Keratinocyte (primary cell): ENCODE results near the gene RHOF. TPM values are rescaled to one million over a fixed set of nuclear protein-coding genes. Genes with fewer than 3 reads are reported as not detected.

Source experiments
- DNase-seq: peaks from one replicate; pipeline ENCODE4 v3.0.0-alpha.2; 2011; ENCODE audit warnings: low read depth, missing footprints, low spot score
- FAIRE-seq: peaks from 2 replicates; lab custom pipeline; 2011; peaks lifted over from hg19 to GRCh38; lab: Jason Lieb, UNC
- H2AFZ ChIP-seq: 2 replicates; pipeline ENCODE4 v1.6.0; 2012; ENCODE audit warnings: low read length, control low read depth, inconsistent platforms; ENCODE audit not compliant: control insufficient read depth
- H3K27ac ChIP-seq: 2 replicates; pipeline ENCODE4 v1.5.1; 2011; ENCODE audit warnings: low read length; ENCODE audit not compliant: control insufficient read depth, insufficient read depth
- H3K27me3 ChIP-seq: 3 replicates; pipeline ENCODE4 v1.6.0; 2011; ENCODE audit warnings: low read length; ENCODE audit not compliant: control insufficient read depth, insufficient read depth; ENCODE audit errors: extremely low read depth
- H3K36me3 ChIP-seq, 2 experiments: 2 replicates in 1 of 2; 3 replicates in 1 of 2; pipeline ENCODE4 v1.5.1; 2011; ENCODE audit warnings: low read length in 2 of 2, mild to moderate bottlenecking in 1 of 2; ENCODE audit not compliant: control insufficient read depth in 2 of 2, insufficient read depth in 2 of 2; ENCODE audit errors: extremely low read depth in 1 of 2
- H3K4me1 ChIP-seq: 3 replicates; pipeline ENCODE4 v1.5.1; 2011; ENCODE audit warnings: low read length; ENCODE audit not compliant: control insufficient read depth, insufficient read depth; ENCODE audit errors: extremely low read depth
- H3K4me2 ChIP-seq: 3 replicates; pipeline ENCODE4 v1.6.0; 2011; ENCODE audit warnings: low read depth, low read length; ENCODE audit not compliant: control insufficient read depth, insufficient read depth; ENCODE audit errors: extremely low read depth
- H3K4me3 ChIP-seq, 3 experiments: fragments of 200-600 bp in 1 of 3; sonication (generic) in 1 of 3; 2 replicates in 2 of 3; 3 replicates in 1 of 3; pipeline ENCODE4 v1.5.1; 2011 to 2016; ENCODE audit warnings: low read length in 3 of 3, mild to moderate bottlenecking in 3 of 3, control low read depth in 2 of 3, inconsistent platforms in 1 of 3, low read depth in 1 of 3, mixed read lengths in 1 of 3, mixed run types in 1 of 3, moderate library complexity in 1 of 3; ENCODE audit not compliant: control insufficient read depth in 2 of 3, insufficient read depth in 2 of 3; ENCODE audit errors: extremely low read depth in 1 of 3
- H3K79me2 ChIP-seq: 2 replicates; pipeline ENCODE4 v1.6.0; 2012; ENCODE audit warnings: low read length; ENCODE audit not compliant: control insufficient read depth, insufficient read depth
- H3K9ac ChIP-seq: 3 replicates; pipeline ENCODE4 v1.6.0; 2011; ENCODE audit warnings: low read length; ENCODE audit not compliant: control insufficient read depth, insufficient read depth; ENCODE audit errors: extremely low read depth
- H3K9me1 ChIP-seq: 3 replicates; pipeline ENCODE4 v1.6.0; 2011; ENCODE audit warnings: low read length; ENCODE audit not compliant: control insufficient read depth, insufficient read depth; ENCODE audit errors: extremely low read depth
- H3K9me3 ChIP-seq: 2 replicates; pipeline ENCODE4 v1.5.1; 2012; ENCODE audit warnings: low read depth, low read length; ENCODE audit not compliant: control insufficient read depth
- H4K20me1 ChIP-seq: 3 replicates; pipeline ENCODE4 v1.6.0; 2011; ENCODE audit warnings: low read length; ENCODE audit not compliant: control insufficient read depth, insufficient read depth; ENCODE audit errors: extremely low read depth
- CTCF ChIP-seq, 3 experiments: IDR thresholded peaks in 1 of 3; conservative IDR thresholded peaks in 1 of 3; optimal IDR thresholded peaks in 1 of 3; 2 replicates in 2 of 3; 3 replicates in 1 of 3; pipeline versions ENCODE3 to v1.5.1; 2011; ENCODE audit warnings: low read length in 3 of 3, mild to moderate bottlenecking in 3 of 3, moderate library complexity in 2 of 3, control low read depth in 1 of 3, inconsistent platforms in 1 of 3; ENCODE audit not compliant: insufficient read depth in 2 of 3; ENCODE audit errors: extremely low read depth in 1 of 3
- EZH2 ChIP-seq: IDR thresholded peaks from one replicate; pipeline ENCODE4 v1.6.1; 2012; ENCODE audit warnings: inconsistent platforms, mild to moderate bottlenecking, low read length, moderate library complexity
- dilution Hi-C: fragments of 300-500 bp; cut with MboI; formaldehyde crosslinking; loops from one replicate; pipeline ENCODE4 v1.7.0; 2020; ENCODE audit warnings: low sequenced_read_pairs; ENCODE audit not compliant: extremely low pct_ligation_motif_present
- polyA plus RNA-seq, 5 experiments: library from polyadenylated mRNA; depleted of rRNA in 3 of 5; stranded (reverse) in 3 of 5; stranded (forward) in 1 of 5; unstranded in 1 of 5; fragments of >200 nt; gene quantifications; 1 replicate in 1 of 5; 2 replicates in 3 of 5; 3 replicates in 1 of 5; pipeline versions ENCODE4 v1.2.1 to v1.2.3, GENCODE V29; 2011 to 2012; ENCODE audit warnings: missing spikeins in 2 of 5, low read depth in 1 of 5, low replicate concordance in 1 of 5

The RHOF gene
- polyA plus RNA-seq, 1 donor (not counting 4 experiments of a cell fraction or from before 2014, with no cell fraction given): 2.8 TPM

- H3K79me2 ChIP-seq: no peaks in the 10 kb centered on the region
These were observed 44.2 kb upstream of the RHOF start for GRCh38 chr12:121837680-121838079.

GRCh38 chr12:121831571-121832245, 38.2 kb upstream of the RHOF start:
- Histone ChIP-seq H3K27ac (no peak overlapping the region), H3K9me1 (no peaks in the 10 kb centered on the region), H3K4me1 (no peaks in the 10 kb centered on the region), H3K4me2 (no peak overlapping the region), H3K79me2 (no peaks in the 10 kb centered on the region), H3K36me3 (peaks cover 19 to 28% of the 10 kb centered on the region in 2 experiments), H3K4me3 (no peak overlapping the region), H3K9me3 (no peaks in the 10 kb centered on the region), H2AFZ (no peak overlapping the region), H3K9ac (no peak overlapping the region), H4K20me1 (peaks cover 3% of the 10 kb centered on the region), H3K27me3 (no peaks in the 10 kb centered on the region)
- no peak for TF ChIP-seq EZH2
- TF ChIP-seq CTCF (optimal IDR thresholded peaks at IDR 0.05 in 1 of 3, IDR thresholded peaks at IDR 0.05 in 1 of 3, conservative IDR thresholded peaks at IDR 0.05 in 1 of 3; ENCODE audit: extremely low read depth in 1 of 3, insufficient read depth in 2 of 3, low read length in 3 of 3): no peak
- DNase-seq (no peak), FAIRE-seq (no peak)
- dilution Hi-C loops: no loop called here

More at GRCh38 chr12:121837680-121838079, 44.2 kb upstream of the RHOF start:
- Histone ChIP-seq H3K36me3 (no peaks in the 10 kb centered on the region), H3K9ac (no peak overlapping the region), H3K4me1 (peaks cover 5% of the 10 kb centered on the region), H3K9me3 (no peaks in the 10 kb centered on the region), H2AFZ (no peak overlapping the region), H3K9me1 (no peaks in the 10 kb centered on the region), H3K4me3 (no peak overlapping the region), H3K27me3 (no peaks in the 10 kb centered on the region), H4K20me1 (no peaks in the 10 kb centered on the region), H3K4me2 (no peak overlapping the region), H3K27ac (no peak overlapping the region)
- no peak for FAIRE-seq
- dilution Hi-C loops: no loop called here
- DNase-seq: no peak
- TF ChIP-seq EZH2 (no peak), CTCF (optimal IDR thresholded peaks at IDR 0.05 in 1 of 3, IDR thresholded peaks at IDR 0.05 in 1 of 3, conservative IDR thresholded peaks at IDR 0.05 in 1 of 3; ENCODE audit: extremely low read depth in 1 of 3, insufficient read depth in 2 of 3, low read length in 3 of 3) (no peak)
